ENCODE measurements around the gene MAGI1. TPM values are rescaled to one million over a fixed set of nuclear protein-coding genes. Genes with fewer than 3 reads are reported as not detected.

Gene MAGI1
- total RNA-seq, 1 donor from 2014 or later, result 30.5 TPM

- DNase-seq (ENCODE audit: low read depth), result no peak
Measured at GRCh38 chr3:65807225-65807624, 231.5 kb downstream of the MAGI1 start.

- DNase-seq (ENCODE audit: low read depth), result no peak
Measured at GRCh38 chr3:65806600-65806999, 232.1 kb downstream of the MAGI1 start.

- DNase-seq (ENCODE audit: low read depth), result no peak
Measured at GRCh38 chr3:65796676-65797075, 242.0 kb downstream of the MAGI1 start.

- DNase-seq (ENCODE audit: low read depth), result no peak
Measured at GRCh38 chr3:65795166-65795565, 243.6 kb downstream of the MAGI1 start.

GRCh38 chr3:65793495-65794200 lies 245.1 kb downstream of the MAGI1 start:
- no peak for DNase-seq (ENCODE audit: low read depth)

- DNase-seq (ENCODE audit: low read depth), result no peak
Measured at GRCh38 chr3:65788461-65788860, 250.3 kb downstream of the MAGI1 start.

GRCh38 chr3:65787827-65788226 lies 250.9 kb downstream of the MAGI1 start:
- no peak for DNase-seq (ENCODE audit: low read depth)

GRCh38 chr3:65787340-65787739 lies 251.4 kb downstream of the MAGI1 start:
- no peak for DNase-seq (ENCODE audit: low read depth)

GRCh38 chr3:65786890-65787289 lies 251.8 kb downstream of the MAGI1 start:
- DNase-seq (ENCODE audit: low read depth), result no peak

- DNase-seq (ENCODE audit: low read depth), result peak; percentile 72
Measured at GRCh38 chr3:65785065-65785645, 253.6 kb downstream of the MAGI1 start.

- no peak for DNase-seq (ENCODE audit: low read depth)
Measured at GRCh38 chr3:65783117-65783516, 255.6 kb downstream of the MAGI1 start.

- DNase-seq (ENCODE audit: low read depth), result no peak
Measured at GRCh38 chr3:65781594-65781993, 257.1 kb downstream of the MAGI1 start.

- peak; percentile 20 for DNase-seq (ENCODE audit: low read depth)
Measured at GRCh38 chr3:65779390-65779789, 259.3 kb downstream of the MAGI1 start.

- peak; percentile 89 for DNase-seq (ENCODE audit: low read depth)
Measured at GRCh38 chr3:65778968-65779367, 259.8 kb downstream of the MAGI1 start.

- no peak for DNase-seq (ENCODE audit: low read depth)
Measured at GRCh38 chr3:65777050-65777449, 261.7 kb downstream of the MAGI1 start.

- no peak for DNase-seq (ENCODE audit: low read depth)
Measured at GRCh38 chr3:65776494-65776893, 262.2 kb downstream of the MAGI1 start.

- DNase-seq (ENCODE audit: low read depth), result no peak
Measured at GRCh38 chr3:65776081-65776480, 262.6 kb downstream of the MAGI1 start.

GRCh38 chr3:65772758-65773157 lies 266.0 kb downstream of the MAGI1 start:
- DNase-seq (ENCODE audit: low read depth), result no peak

- no peak for DNase-seq (ENCODE audit: low read depth)
Measured at GRCh38 chr3:65767551-65767950, 271.2 kb downstream of the MAGI1 start.

- DNase-seq (ENCODE audit: low read depth), result no peak
Measured at GRCh38 chr3:65762235-65762580, 276.5 kb downstream of the MAGI1 start.

GRCh38 chr3:65761446-65762234 lies 277.1 kb downstream of the MAGI1 start:
- no peak for DNase-seq (ENCODE audit: low read depth)

- DNase-seq (ENCODE audit: low read depth), result no peak
Measured at GRCh38 chr3:65758876-65759598, 279.7 kb downstream of the MAGI1 start.
